Sigmoid colon (tissue), 4 donors: ENCODE results near the gene MAML3.

Source experiments
- EP300 ChIP-seq, 4 donors: sonication (generic); formaldehyde crosslinking; IDR thresholded peaks; one replicate each; pipeline ENCODE4 v1.6.1; 2017; ENCODE audit warnings: antibody characterized with exemption in 4 of 4
- POLR2A ChIP-seq, 2 donors: fragments of 450-650 bp; IDR thresholded peaks; one replicate each; pipeline ENCODE4 v1.6.1; 2016; ENCODE audit warnings: antibody characterized with exemption in 2 of 2, mild to moderate bottlenecking in 2 of 2, moderate library complexity in 2 of 2
- POLR2AphosphoS5 ChIP-seq, 4 donors: sonication (generic); formaldehyde crosslinking; IDR thresholded peaks; one replicate each; pipeline ENCODE4 v1.6.1; 2017; ENCODE audit warnings: antibody characterized with exemption in 4 of 4
- TF ChIP-seq, protein P1 (sequence below), 4 experiments: fragments of 450-650 bp in 3 of 4; fragments of 200-600 bp in 1 of 4; IDR thresholded peaks; one replicate each; pipeline ENCODE4 v1.5.1; 2016 to 2019; ENCODE audit warnings: antibody characterized with exemption in 4 of 4, mild to moderate bottlenecking in 3 of 4, moderate library complexity in 2 of 4

- TF ChIP-seq EP300 (IDR thresholded peaks at IDR 0.05) = no peak
- TF ChIP-seq POLR2A (IDR thresholded peaks at IDR 0.05) = no peak
- TF ChIP-seq, protein P1, sequence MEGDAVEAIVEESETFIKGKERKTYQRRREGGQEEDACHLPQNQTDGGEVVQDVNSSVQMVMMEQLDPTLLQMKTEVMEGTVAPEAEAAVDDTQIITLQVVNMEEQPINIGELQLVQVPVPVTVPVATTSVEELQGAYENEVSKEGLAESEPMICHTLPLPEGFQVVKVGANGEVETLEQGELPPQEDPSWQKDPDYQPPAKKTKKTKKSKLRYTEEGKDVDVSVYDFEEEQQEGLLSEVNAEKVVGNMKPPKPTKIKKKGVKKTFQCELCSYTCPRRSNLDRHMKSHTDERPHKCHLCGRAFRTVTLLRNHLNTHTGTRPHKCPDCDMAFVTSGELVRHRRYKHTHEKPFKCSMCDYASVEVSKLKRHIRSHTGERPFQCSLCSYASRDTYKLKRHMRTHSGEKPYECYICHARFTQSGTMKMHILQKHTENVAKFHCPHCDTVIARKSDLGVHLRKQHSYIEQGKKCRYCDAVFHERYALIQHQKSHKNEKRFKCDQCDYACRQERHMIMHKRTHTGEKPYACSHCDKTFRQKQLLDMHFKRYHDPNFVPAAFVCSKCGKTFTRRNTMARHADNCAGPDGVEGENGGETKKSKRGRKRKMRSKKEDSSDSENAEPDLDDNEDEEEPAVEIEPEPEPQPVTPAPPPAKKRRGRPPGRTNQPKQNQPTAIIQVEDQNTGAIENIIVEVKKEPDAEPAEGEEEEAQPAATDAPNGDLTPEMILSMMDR (IDR thresholded peaks at IDR 0.05) = no peak
- no peak for TF ChIP-seq POLR2AphosphoS5 (IDR thresholded peaks at IDR 0.05)
Measured at GRCh38 chr4:139674875-139675550, 479.0 kb downstream of the MAML3 start.
